ENCODE measurements around the gene TCEAL9.
"Not testable (repeated sequence)": the region's sequence is repeated elsewhere in the genome, so short reads cannot be mapped to it uniquely, and the experiment has no call there.

Gene TCEAL9

GRCh38 chrX:103356130-103356798, at the start of gene TCEAL9:
Gene TCEAL9, plus strand, starts transcription at chrX:103356506. Its CDS starts 1,179 bp downstream, at chrX:103357685.
- DNase-seq = peak; percentile 29

GRCh38 chrX:103309860-103310554, 46.3 kb upstream of the TCEAL9 start:
- DNase-seq = no peak

- peak; percentile 22 for DNase-seq
Measured at GRCh38 chrX:103310555-103311398, 45.5 kb upstream of the TCEAL9 start, which contains the start of gene BEX2. Gene BEX2, minus strand, starts transcription at chrX:103310990. Its CDS starts 1,014 bp downstream, at chrX:103309976.

- DNase-seq = no peak
Measured at GRCh38 chrX:103311399-103311780, 44.9 kb upstream of the TCEAL9 start.

- DNase-seq = no peak
Measured at GRCh38 chrX:103329991-103330390, 26.3 kb upstream of the TCEAL9 start, which contains the start of gene TCEAL7. Gene TCEAL7, plus strand, starts transcription at chrX:103330239. Its CDS starts 1,165 bp downstream, at chrX:103331404.

- no peak for DNase-seq
Measured at GRCh38 chrX:103330681-103331288, 25.5 kb upstream of the TCEAL9 start.

- no peak for DNase-seq
Measured at GRCh38 chrX:103338663-103339062, 17.6 kb upstream of the TCEAL9 start.

GRCh38 chrX:103343105-103343504, 13.2 kb upstream of the TCEAL9 start:
- DNase-seq = peak; percentile 26

GRCh38 chrX:103344606-103345005, 11.7 kb upstream of the TCEAL9 start:
- no peak for DNase-seq

GRCh38 chrX:103347682-103348397, 8.5 kb upstream of the TCEAL9 start:
- no peak for DNase-seq

- no peak for DNase-seq
Measured at GRCh38 chrX:103356858-103357257, 552 bp downstream of the TCEAL9 start.

GRCh38 chrX:103357871-103358270, 1.6 kb downstream of the TCEAL9 start:
- no peak for DNase-seq

- not testable (repeated sequence) for DNase-seq
Measured at GRCh38 chrX:103359605-103360004, 3.3 kb downstream of the TCEAL9 start.

- DNase-seq = no peak
Measured at GRCh38 chrX:103360092-103360491, 3.8 kb downstream of the TCEAL9 start.

GRCh38 chrX:103360916-103361315, 4.6 kb downstream of the TCEAL9 start:
- no peak for DNase-seq

GRCh38 chrX:103361798-103362197, 5.5 kb downstream of the TCEAL9 start:
- DNase-seq = no peak

- no peak for DNase-seq
Measured at GRCh38 chrX:103362474-103362873, 6.2 kb downstream of the TCEAL9 start.

- no peak for DNase-seq
Measured at GRCh38 chrX:103363046-103363445, 6.7 kb downstream of the TCEAL9 start.

- DNase-seq = no peak
Measured at GRCh38 chrX:103367502-103367901, 11.2 kb downstream of the TCEAL9 start.

GRCh38 chrX:103369479-103369878, 13.2 kb downstream of the TCEAL9 start:
- DNase-seq = no peak

- no peak for DNase-seq
Measured at GRCh38 chrX:103372886-103373285, 16.6 kb downstream of the TCEAL9 start.

- DNase-seq = no peak
Measured at GRCh38 chrX:103373581-103373980, 17.3 kb downstream of the TCEAL9 start.

All from inflammatory macrophage treated with lipopolysaccharide for 4 hours (primary cell).